SJCRH30 (cell line): Measurements from ENCODE around the gene IRF9. TPM values are rescaled to one million over a fixed set of nuclear protein-coding genes. Genes with fewer than 3 reads are reported as not detected.

Experiments used
- DNase-seq, 2 experiments: peaks; one replicate each; pipeline ENCODE4 v3.0.0-alpha.2; 2015 to 2020
- H3K27ac ChIP-seq: fragments of 250-450 bp; sonication (Bioruptor Pico); 2 replicates; pipeline ENCODE4 v1.5.1; 2020; ENCODE audit warnings: mild to moderate bottlenecking, moderate library complexity
- H3K27me3 ChIP-seq: fragments of 250-450 bp; sonication (Bioruptor Pico); 2 replicates; pipeline ENCODE4 v1.5.1; 2020; ENCODE audit warnings: mild to moderate bottlenecking, moderate library complexity
- H3K36me3 ChIP-seq: fragments of 250-450 bp; sonication (Bioruptor Pico); 2 replicates; pipeline ENCODE4 v1.5.1; 2020; ENCODE audit warnings: mild to moderate bottlenecking, moderate library complexity
- H3K4me1 ChIP-seq: fragments of 250-450 bp; sonication (Bioruptor Pico); 2 replicates; pipeline ENCODE4 v1.5.1; 2020; ENCODE audit warnings: mild to moderate bottlenecking, moderate library complexity
- H3K4me3 ChIP-seq: fragments of 250-450 bp; sonication (Bioruptor Pico); 2 replicates; pipeline ENCODE4 v1.5.1; 2020; ENCODE audit warnings: mild to moderate bottlenecking, moderate library complexity
- H3K9me3 ChIP-seq: fragments of 250-450 bp; sonication (Bioruptor Pico); replicated peaks from 2 replicates; pipeline ENCODE4 v1.5.1; 2020; ENCODE audit warnings: mild to moderate bottlenecking, moderate library complexity
- total RNA-seq: library from RNA; depleted of rRNA; stranded (reverse); fragments of >200 nt; shearing (Covaris generic); gene quantifications from 2 replicates; pipeline ENCODE4 v1.2.3, GENCODE V29; 2014

The IRF9 gene
- total RNA-seq, 1 experiment from 2014 or later: 15.9 TPM

GRCh38 chr14:24149302-24149969 lies 11.6 kb upstream of the IRF9 start:
- Histone ChIP-seq H3K4me3 (no peak overlapping the region), H3K4me1 (peaks cover 3% of the 10 kb centered on the region; the same call in 1 of the 2 replicates), H3K27ac (no peak overlapping the region), H3K36me3 (peaks cover 35% of the 10 kb centered on the region), H3K27me3 (no peaks in the 10 kb centered on the region), H3K9me3 (no peaks in the 10 kb centered on the region)
- DNase-seq: no peak

- Histone ChIP-seq H3K4me1 (peaks cover 3% of the 10 kb centered on the region; the same call in 1 of the 2 replicates), H3K9me3 (no peaks in the 10 kb centered on the region), H3K27me3 (no peaks in the 10 kb centered on the region), H3K4me3 (no peak overlapping the region), H3K27ac (no peak overlapping the region), H3K36me3 (peaks cover 42% of the 10 kb centered on the region)
- no peak for DNase-seq
Observed at GRCh38 chr14:24150061-24150460, 11.0 kb upstream of the IRF9 start.

- Histone ChIP-seq H3K27me3 (no peaks in the 10 kb centered on the region), H3K27ac (no peak overlapping the region), H3K36me3 (peaks cover 47% of the 10 kb centered on the region), H3K4me3 (no peak overlapping the region), H3K9me3 (no peaks in the 10 kb centered on the region), H3K4me1 (peaks cover 3% of the 10 kb centered on the region; the same call in 1 of the 2 replicates)
- DNase-seq: no peak
Observed at GRCh38 chr14:24150567-24150966, 10.5 kb upstream of the IRF9 start.

- Histone ChIP-seq H3K27ac (no peak overlapping the region), H3K36me3 (peaks cover 51% of the 10 kb centered on the region), H3K27me3 (no peaks in the 10 kb centered on the region), H3K4me1 (peaks cover 3% of the 10 kb centered on the region; the same call in 1 of the 2 replicates), H3K4me3 (no peak overlapping the region), H3K9me3 (no peaks in the 10 kb centered on the region)
- DNase-seq: no peak
Observed at GRCh38 chr14:24150993-24151392, 10.1 kb upstream of the IRF9 start.

GRCh38 chr14:24151404-24152080 lies 9.5 kb upstream of the IRF9 start:
- Histone ChIP-seq H3K27ac (no peak overlapping the region), H3K36me3 (peaks cover 56% of the 10 kb centered on the region)
- no peak for DNase-seq

GRCh38 chr14:24155100-24155499 lies 6.0 kb upstream of the IRF9 start:
- Histone ChIP-seq H3K27ac (no peak overlapping the region), H3K4me1 (no peaks in the 10 kb centered on the region; the same call in 1 of the 2 replicates), H3K9me3 (no peaks in the 10 kb centered on the region), H3K4me3 (no peak overlapping the region), H3K36me3 (peaks cover 65% of the 10 kb centered on the region), H3K27me3 (no peaks in the 10 kb centered on the region)
- DNase-seq: no peak

More at GRCh38 chr14:24151404-24152080, 9.5 kb upstream of the IRF9 start:
- H3K27me3 ChIP-seq: no peaks in the 10 kb centered on the region
- peaks cover 3% of the 10 kb centered on the region; the same call in 1 of the 2 replicates for H3K4me1 ChIP-seq
- H3K9me3 ChIP-seq: no peaks in the 10 kb centered on the region
- H3K4me3 ChIP-seq: no peak overlapping the region

GRCh38 chr14:24156840-24157239 lies 4.2 kb upstream of the IRF9 start:
- Histone ChIP-seq H3K27me3 (no peaks in the 10 kb centered on the region), H3K27ac (no peak overlapping the region), H3K36me3 (peaks cover 49% of the 10 kb centered on the region), H3K4me3 (no peak overlapping the region), H3K9me3 (no peaks in the 10 kb centered on the region), H3K4me1 (peaks cover 13% of the 10 kb centered on the region)
- no peak for DNase-seq

GRCh38 chr14:24157331-24157730 lies 3.7 kb upstream of the IRF9 start:
- no peak for DNase-seq
- Histone ChIP-seq H3K9me3 (no peaks in the 10 kb centered on the region), H3K4me3 (no peak overlapping the region), H3K36me3 (peaks cover 44% of the 10 kb centered on the region), H3K27me3 (no peaks in the 10 kb centered on the region), H3K27ac (no peak overlapping the region), H3K4me1 (peaks cover 13% of the 10 kb centered on the region)

GRCh38 chr14:24159777-24160498 lies 1.1 kb upstream of the IRF9 start:
- H3K4me1 ChIP-seq: peaks cover 13% of the 10 kb centered on the region
- no peaks in the 10 kb centered on the region for H3K9me3 ChIP-seq
- no peak overlapping the region for H3K4me3 ChIP-seq
- H3K27me3 ChIP-seq: no peaks in the 10 kb centered on the region
- DNase-seq: no peak
- H3K27ac ChIP-seq: no peak overlapping the region
- peaks cover 32% of the 10 kb centered on the region for H3K36me3 ChIP-seq

GRCh38 chr14:24160499-24160849 lies 591 bp upstream of the IRF9 start:
- Histone ChIP-seq H3K4me3 (no peak overlapping the region), H3K4me1 (peaks cover 13% of the 10 kb centered on the region), H3K9me3 (no peaks in the 10 kb centered on the region), H3K27me3 (no peaks in the 10 kb centered on the region), H3K27ac (no peak overlapping the region), H3K36me3 (peaks cover 29% of the 10 kb centered on the region)
- no peak for DNase-seq

- no peaks in the 10 kb centered on the region for H3K27me3 ChIP-seq
- H3K4me3 ChIP-seq: no peak overlapping the region
- no peak for DNase-seq
- H3K4me1 ChIP-seq: peaks cover 13% of the 10 kb centered on the region
- H3K9me3 ChIP-seq: no peaks in the 10 kb centered on the region
- peaks cover 15% of the 10 kb centered on the region for H3K36me3 ChIP-seq
- H3K27ac ChIP-seq: no peak overlapping the region
Observed at GRCh38 chr14:24162093-24162492, 1.0 kb downstream of the IRF9 start.

GRCh38 chr14:24164518-24164991 lies 3.5 kb downstream of the IRF9 start:
- H3K36me3 ChIP-seq: peaks cover 2% of the 10 kb centered on the region; the same call in 1 of the 2 replicates
- H3K9me3 ChIP-seq: no peaks in the 10 kb centered on the region
- H3K4me3 ChIP-seq: no peak overlapping the region
- H3K27ac ChIP-seq: no peak overlapping the region
- no peaks in the 10 kb centered on the region for H3K27me3 ChIP-seq
- no peak for DNase-seq
- H3K4me1 ChIP-seq: peaks cover 13% of the 10 kb centered on the region

GRCh38 chr14:24165785-24166184 lies 4.7 kb downstream of the IRF9 start:
- peaks cover 8% of the 10 kb centered on the region for H3K4me1 ChIP-seq
- H3K9me3 ChIP-seq: no peaks in the 10 kb centered on the region
- H3K27me3 ChIP-seq: no peaks in the 10 kb centered on the region
- no peak overlapping the region for H3K27ac ChIP-seq
- H3K36me3 ChIP-seq: peaks cover 2% of the 10 kb centered on the region; the same call in 1 of the 2 replicates
- no peak overlapping the region for H3K4me3 ChIP-seq
- no peak for DNase-seq

GRCh38 chr14:24167469-24168114 lies 6.5 kb downstream of the IRF9 start:
- no peaks in the 10 kb centered on the region for H3K27me3 ChIP-seq

More at GRCh38 chr14:24167469-24168114, 6.5 kb downstream of the IRF9 start:
- H3K36me3 ChIP-seq: peaks cover 2% of the 10 kb centered on the region; the same call in 1 of the 2 replicates
- H3K9me3 ChIP-seq: no peaks in the 10 kb centered on the region
- H3K4me1 ChIP-seq: no peaks in the 10 kb centered on the region
- DNase-seq: no peak
- no peak overlapping the region for H3K27ac ChIP-seq
- no peak overlapping the region for H3K4me3 ChIP-seq
